AG04450 (cell line): ENCODE measurements around the gene MEI1. TPM values are rescaled to one million over a fixed set of nuclear protein-coding genes. Genes with fewer than 3 reads are reported as not detected.

Experiments
- CTCF ChIA-PET: fragments of 300-600, 350-600 bp; formaldehyde crosslinking; extraction: SDS; loops from one replicate; lab custom pipeline; 2022; ENCODE audit warnings: antibody characterized with exemption, inconsistent platforms; lab: Charles Lee
- POLR2A ChIA-PET: fragments of 350-600 bp; formaldehyde crosslinking; extraction: SDS; loops from one replicate; lab custom pipeline; 2021; ENCODE audit warnings: antibody characterized with exemption, inconsistent platforms; lab: Yijun Ruan, JAX
- DNase-seq: peaks from one replicate; pipeline ENCODE4 v3.0.0-alpha.2; 2011; ENCODE audit warnings: low read depth, low spot score
- H3K27ac ChIP-seq: one replicate; pipeline ENCODE4 v1.5.1; 2012; ENCODE audit warnings: low read depth, low read length, control low read depth
- H3K27me3 ChIP-seq: one replicate; pipeline ENCODE4 v1.6.0; 2012; ENCODE audit warnings: low read length; ENCODE audit not compliant: control insufficient read depth, insufficient read depth
- H3K4me3 ChIP-seq: 2 replicates; pipeline ENCODE4 v1.5.1; 2011; ENCODE audit warnings: mild to moderate bottlenecking, low read depth, low read length, control low read depth
- H3K9me3 ChIP-seq: 2 replicates; pipeline ENCODE4 v1.5.1; 2012; ENCODE audit warnings: low read length; ENCODE audit not compliant: control insufficient read depth, insufficient read depth
- polyA plus RNA-seq: library from polyadenylated mRNA; depleted of rRNA; stranded (reverse); fragments of >200 nt; gene quantifications from 2 replicates; pipeline ENCODE4 v1.2.3, GENCODE V29; 2011
- TF ChIP-seq, protein P1 (sequence below): IDR thresholded peaks from 2 replicates; pipeline ENCODE4 v1.5.1; 2011; ENCODE audit warnings: low read depth, low read length, control low read depth, inconsistent platforms

Gene MEI1
- polyA plus RNA-seq, 1 experiment: 0.22 TPM

DNA sequence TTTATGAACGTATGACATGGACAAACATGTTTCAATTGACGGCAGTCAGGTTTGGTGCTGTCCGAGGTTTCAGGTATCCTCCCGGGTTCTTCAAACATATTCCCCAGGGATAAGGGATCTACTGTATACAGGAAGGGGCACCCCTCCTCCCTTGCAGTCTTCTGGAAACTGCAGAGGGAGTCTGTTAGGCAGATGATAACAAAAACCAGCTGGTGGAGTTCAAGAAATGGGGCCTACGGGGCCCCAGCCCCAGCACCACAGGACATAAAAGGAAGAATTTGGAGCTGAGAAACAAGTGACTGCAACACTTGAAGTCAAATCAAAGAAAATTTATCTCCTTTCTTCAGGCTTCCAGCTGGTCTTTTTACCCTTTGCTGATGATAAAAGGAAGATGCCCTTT is 42.7 kb upstream of the MEI1 start:
- TF ChIP-seq, protein P1, sequence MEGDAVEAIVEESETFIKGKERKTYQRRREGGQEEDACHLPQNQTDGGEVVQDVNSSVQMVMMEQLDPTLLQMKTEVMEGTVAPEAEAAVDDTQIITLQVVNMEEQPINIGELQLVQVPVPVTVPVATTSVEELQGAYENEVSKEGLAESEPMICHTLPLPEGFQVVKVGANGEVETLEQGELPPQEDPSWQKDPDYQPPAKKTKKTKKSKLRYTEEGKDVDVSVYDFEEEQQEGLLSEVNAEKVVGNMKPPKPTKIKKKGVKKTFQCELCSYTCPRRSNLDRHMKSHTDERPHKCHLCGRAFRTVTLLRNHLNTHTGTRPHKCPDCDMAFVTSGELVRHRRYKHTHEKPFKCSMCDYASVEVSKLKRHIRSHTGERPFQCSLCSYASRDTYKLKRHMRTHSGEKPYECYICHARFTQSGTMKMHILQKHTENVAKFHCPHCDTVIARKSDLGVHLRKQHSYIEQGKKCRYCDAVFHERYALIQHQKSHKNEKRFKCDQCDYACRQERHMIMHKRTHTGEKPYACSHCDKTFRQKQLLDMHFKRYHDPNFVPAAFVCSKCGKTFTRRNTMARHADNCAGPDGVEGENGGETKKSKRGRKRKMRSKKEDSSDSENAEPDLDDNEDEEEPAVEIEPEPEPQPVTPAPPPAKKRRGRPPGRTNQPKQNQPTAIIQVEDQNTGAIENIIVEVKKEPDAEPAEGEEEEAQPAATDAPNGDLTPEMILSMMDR: no peak
- no peaks in the 10 kb centered on the region for H3K27me3 ChIP-seq
- ChIA-PET CTCF (interaction anchor here (1.4 to 2.8 kb wide), 2 partner anchors 10 to 11 kb away, joined by 5 to 17 read pairs; no protein-coding TSS in a partner anchor), POLR2A (no interaction called here)
- no peaks in the 10 kb centered on the region for H3K9me3 ChIP-seq
- DNase-seq: peak; percentile 3
- H3K27ac ChIP-seq: no peak overlapping the region
- no peak overlapping the region for H3K4me3 ChIP-seq

DNA sequence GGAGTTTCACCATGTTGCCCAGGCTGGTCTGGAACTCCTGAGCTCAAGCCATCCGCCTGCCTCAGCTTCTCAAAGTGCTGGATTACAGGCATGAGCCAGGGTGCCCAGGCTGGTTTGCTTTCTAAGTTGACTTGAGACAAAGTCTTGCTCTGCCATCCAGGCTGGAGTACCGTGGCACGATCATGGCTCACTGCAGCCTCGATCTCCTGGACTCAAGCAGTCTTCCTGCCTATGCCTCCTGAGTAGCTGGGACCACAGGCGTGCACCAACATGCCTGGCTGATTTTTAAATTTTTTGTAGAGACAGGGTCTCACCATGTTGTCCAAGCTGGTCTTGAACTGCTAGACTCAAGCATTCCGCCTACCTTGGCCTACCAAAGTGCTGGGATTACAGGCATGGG is 41.6 kb upstream of the MEI1 start:
- CTCF ChIA-PET: interaction anchor here (1.0 to 2.8 kb wide), 2 partner anchors 8 to 10 kb away, joined by 3 to 17 read pairs; no protein-coding TSS in a partner anchor
- Histone ChIP-seq H3K27ac (no peak overlapping the region), H3K27me3 (no peaks in the 10 kb centered on the region), H3K9me3 (no peaks in the 10 kb centered on the region), H3K4me3 (no peak overlapping the region)
- no peak for DNase-seq
- POLR2A ChIA-PET: interaction anchor here (1.3 kb wide), 1 partner anchor 10 kb away, joined by 3 read pairs; no protein-coding TSS in a partner anchor
- TF ChIP-seq, protein P1: no peak

DNA sequence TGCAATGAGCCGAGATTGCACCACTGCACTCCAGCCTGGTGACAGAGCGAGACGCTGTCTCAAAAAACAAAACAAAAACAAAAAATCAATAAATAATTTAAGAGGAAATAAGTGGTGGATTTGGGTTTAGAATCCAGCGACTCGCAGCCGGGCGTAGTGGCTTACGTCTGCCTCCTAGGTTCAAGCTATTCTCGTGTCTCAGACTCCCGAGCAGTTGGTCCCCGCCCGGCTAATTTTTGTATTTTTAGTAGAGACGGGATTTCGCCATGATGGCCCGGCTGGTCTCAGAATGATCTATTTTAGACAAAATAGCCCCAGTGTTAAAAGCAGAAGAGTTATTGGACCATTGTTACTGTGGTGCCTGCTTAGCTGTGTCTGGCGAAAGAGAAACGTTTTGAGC is 40.4 kb upstream of the MEI1 start:
- TF ChIP-seq, protein P1: no peak
- no peak overlapping the region for H3K4me3 ChIP-seq
- ChIA-PET CTCF (interaction anchor here (2.8 kb wide), 1 partner anchor 9 kb away, joined by 17 read pairs; no protein-coding TSS in a partner anchor), POLR2A (interaction anchor here (1.3 kb wide), 1 partner anchor 8 kb away, joined by 3 read pairs; no protein-coding TSS in a partner anchor)
- no peak overlapping the region for H3K27ac ChIP-seq
- H3K27me3 ChIP-seq: no peaks in the 10 kb centered on the region
- no peak for DNase-seq
- H3K9me3 ChIP-seq: no peaks in the 10 kb centered on the region

DNA sequence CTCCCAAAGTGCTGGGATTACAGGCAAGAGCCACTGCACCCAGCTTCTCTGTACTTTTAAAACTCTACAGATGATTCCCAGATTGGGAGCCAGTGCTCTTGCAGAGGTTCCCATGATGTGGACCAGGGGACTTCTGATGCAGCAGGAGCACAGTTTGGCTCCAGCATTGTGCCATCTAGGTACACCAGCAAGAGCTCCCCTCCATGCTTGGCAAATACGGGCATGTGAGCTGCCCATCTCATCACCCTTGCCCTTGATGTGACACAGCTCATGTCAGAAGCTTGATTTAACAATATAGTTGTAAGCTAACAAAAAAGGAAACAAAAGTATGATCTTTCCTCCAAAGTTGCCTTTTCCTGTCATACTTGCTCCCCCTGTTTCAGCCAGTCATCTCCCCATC is 39.4 kb upstream of the MEI1 start:
- TF ChIP-seq, protein P1: no peak
- peak overlapping the region; percentile 31 for H3K27ac ChIP-seq
- POLR2A ChIA-PET: no interaction called here
- H3K4me3 ChIP-seq: no peak overlapping the region
- no peak for DNase-seq
- no peaks in the 10 kb centered on the region for H3K27me3 ChIP-seq
- no peaks in the 10 kb centered on the region for H3K9me3 ChIP-seq
- CTCF ChIA-PET: interaction anchor here (1.0 to 1.4 kb wide), 2 partner anchors 9 to 116 kb away, joined by 3 read pairs; partner anchors contain the start of gene POLR3H

DNA sequence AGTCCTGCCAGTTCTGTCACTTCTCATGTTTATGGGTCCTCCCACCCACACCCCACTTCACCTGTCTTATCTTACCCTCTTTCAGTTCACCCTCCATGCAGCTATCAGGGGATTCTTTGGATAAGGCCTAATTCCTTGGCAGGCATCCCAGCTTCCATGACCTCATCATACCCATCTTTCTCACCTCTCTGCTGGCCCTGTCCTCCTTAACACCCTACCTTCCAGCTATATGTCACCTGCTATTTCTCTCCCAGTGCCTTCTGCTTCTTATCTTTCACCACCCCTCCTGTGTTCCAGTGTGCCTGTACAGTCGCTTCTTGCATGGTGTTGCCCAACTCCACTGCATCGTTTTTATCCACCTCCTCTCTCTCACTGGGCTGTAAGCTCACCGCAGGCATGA is 38.9 kb upstream of the MEI1 start:
- POLR2A ChIA-PET: no interaction called here
- CTCF ChIA-PET: interaction anchor here (0.7 to 1.4 kb wide), 3 partner anchors 10 to 116 kb away, joined by 3 read pairs; partner anchors contain the start of gene POLR3H
- Histone ChIP-seq H3K4me3 (no peak overlapping the region), H3K9me3 (no peaks in the 10 kb centered on the region), H3K27ac (no peak overlapping the region), H3K27me3 (no peaks in the 10 kb centered on the region)
- TF ChIP-seq, protein P1: no peak
- no peak for DNase-seq
